IMR-90 (cell line): ENCODE results near the gene SBNO1. TPM values are rescaled to one million over a fixed set of nuclear protein-coding genes. Genes with fewer than 3 reads are reported as not detected.

Source experiments
- ATAC-seq: fragments of 200-7000 bp; cut with Tn5 transposase; 2 replicates; pipeline ENCODE4 v1.9.1; 2020; ENCODE audit warnings: low read depth, mild to moderate bottlenecking, moderate library complexity
- BruUV-seq: library from RNA; stranded (reverse); fragments of 400-500 nt; replicated peaks from 2 replicates; lab custom pipeline; 2021; lab: Mats Ljungman, UMichigan
- CTCF ChIA-PET: fragments of 300-600 bp; formaldehyde crosslinking; extraction: SDS; loops from one replicate; lab custom pipeline; 2021; ENCODE audit warnings: antibody characterized with exemption; lab: Yijun Ruan, JAX
- POLR2A ChIA-PET: fragments of 300-600 bp; sonication (Branson Sonifier 250); formaldehyde crosslinking; loops from one replicate; lab custom pipeline; 2022; ENCODE audit warnings: antibody characterized with exemption; ENCODE audit not compliant: unreplicated experiment; lab: Charles Lee
- DNase-seq: peaks from one replicate; pipeline ENCODE4 v3.0.0; 2013
- H2AFZ ChIP-seq: replicated peaks from 2 replicates; pipeline ENCODE3; 2013; ENCODE audit warnings: low read length, mild to moderate bottlenecking; ENCODE audit not compliant: poor library complexity
- H2AK5ac ChIP-seq: 2 replicates; pipeline ENCODE4 v1.6.1; 2013; ENCODE audit warnings: low read depth, low read length, inconsistent platforms
- H2AK9ac ChIP-seq: replicated peaks from 2 replicates; pipeline ENCODE3; 2013; ENCODE audit warnings: mild to moderate bottlenecking, low read depth, low read length, moderate library complexity; ENCODE audit not compliant: poor library complexity
- H2BK120ac ChIP-seq: 2 replicates; pipeline ENCODE4 v1.6.1; 2013; ENCODE audit warnings: low read depth, low read length, inconsistent platforms
- H2BK15ac ChIP-seq: 3 replicates; pipeline ENCODE4 v1.6.1; 2013; ENCODE audit warnings: low read depth, low read length, inconsistent platforms
- H2BK20ac ChIP-seq: 2 replicates; pipeline ENCODE4 v1.6.1; 2013; ENCODE audit warnings: low read depth, mild to moderate bottlenecking, inconsistent platforms, low read length, moderate library complexity
- H2BK5ac ChIP-seq: 2 replicates; pipeline ENCODE4 v1.6.1; 2013; ENCODE audit warnings: mild to moderate bottlenecking, low read depth, low read length, inconsistent platforms; ENCODE audit not compliant: poor library complexity, severe bottlenecking
- H3K14ac ChIP-seq: replicated peaks from 2 replicates; pipeline ENCODE4 v1.6.1; 2013; ENCODE audit warnings: low read depth, low read length, inconsistent platforms
- H3K18ac ChIP-seq: 2 replicates; pipeline ENCODE4 v1.6.1; 2013; ENCODE audit warnings: low read depth, low read length, control low read depth
- H3K23ac ChIP-seq: 2 replicates; pipeline ENCODE4 v1.6.1; 2013; ENCODE audit warnings: low read depth, low read length, inconsistent platforms
- H3K27ac ChIP-seq: 2 replicates; pipeline ENCODE4 v1.5.1; 2013; ENCODE audit warnings: mild to moderate bottlenecking, control low read depth, low read length; ENCODE audit not compliant: insufficient read depth
- H3K27me3 ChIP-seq: 2 replicates; pipeline ENCODE4 v1.6.1; 2013; ENCODE audit warnings: low read length; ENCODE audit not compliant: control insufficient read depth, insufficient read depth
- H3K36me3 ChIP-seq: 2 replicates; pipeline ENCODE4 v1.6.1; 2013; ENCODE audit warnings: low read length, mixed read lengths; ENCODE audit not compliant: control insufficient read depth, insufficient read depth
- H3K4ac ChIP-seq: 2 replicates; pipeline ENCODE4 v1.6.1; 2013; ENCODE audit warnings: low read depth, low read length, inconsistent platforms
- H3K4me1 ChIP-seq: 2 replicates; pipeline ENCODE4 v1.6.1; 2013; ENCODE audit warnings: low read length, mixed read lengths; ENCODE audit not compliant: control insufficient read depth, insufficient read depth
- H3K4me2 ChIP-seq: 2 replicates; pipeline ENCODE4 v1.6.1; 2013; ENCODE audit warnings: low read depth, mild to moderate bottlenecking, control low read depth, low read length, moderate library complexity
- H3K4me3 ChIP-seq: 2 replicates; pipeline ENCODE4 v1.5.1; 2013; ENCODE audit warnings: low read depth, mild to moderate bottlenecking, control low read depth, low read length, moderate library complexity; ENCODE audit not compliant: insufficient read depth
- H3K56ac ChIP-seq: 2 replicates; pipeline ENCODE4 v1.6.1; 2013; ENCODE audit warnings: low read length, inconsistent platforms; ENCODE audit not compliant: insufficient read depth; ENCODE audit errors: extremely low read depth
- H3K79me1 ChIP-seq, 2 experiments: 2 replicates each; pipeline ENCODE4 v1.6.1; 2013; ENCODE audit warnings: low read length in 2 of 2, inconsistent platforms in 1 of 2, low read depth in 1 of 2
- H3K9ac ChIP-seq: 2 replicates; pipeline ENCODE4 v1.6.1; 2013; ENCODE audit warnings: low read depth, low read length, control low read depth
- H3K9me1 ChIP-seq: 2 replicates; pipeline ENCODE4 v1.6.1; 2013; ENCODE audit warnings: low read length, inconsistent platforms; ENCODE audit not compliant: insufficient read depth
- H3K9me3 ChIP-seq: 2 replicates; pipeline ENCODE4 v1.6.1; 2013; ENCODE audit warnings: low read length; ENCODE audit not compliant: control insufficient read depth, insufficient read depth
- H4K20me1 ChIP-seq: 2 replicates; pipeline ENCODE4 v1.6.1; 2013; ENCODE audit warnings: low read length, inconsistent platforms; ENCODE audit not compliant: insufficient read depth
- H4K5ac ChIP-seq: 2 replicates; pipeline ENCODE4 v1.6.1; 2013; ENCODE audit warnings: mild to moderate bottlenecking, low read depth, low read length, control low read depth
- H4K8ac ChIP-seq, 2 experiments: 2 replicates each; pipeline ENCODE4 v1.6.1; 2013; ENCODE audit warnings: low read depth in 2 of 2, low read length in 2 of 2, control low read depth in 1 of 2, inconsistent platforms in 1 of 2
- H4K91ac ChIP-seq: 2 replicates; pipeline ENCODE4 v1.6.1; 2013; ENCODE audit warnings: low read depth, low read length, inconsistent platforms; ENCODE audit not compliant: insufficient read depth
- BHLHE40 ChIP-seq: fragments of 150-350 bp; IDR thresholded peaks from 2 replicates; pipeline ENCODE4 v1.6.1; 2016; ENCODE audit warnings: mild to moderate bottlenecking, low read depth, low read length
- CEBPB ChIP-seq: IDR thresholded peaks from 2 replicates; pipeline ENCODE4 v1.6.1; 2012; ENCODE audit warnings: low read depth, low read length, improper control_type of control experiment
- CHD1 ChIP-seq: IDR thresholded peaks from 2 replicates; pipeline ENCODE4 v1.6.1; 2012; ENCODE audit warnings: low read depth, low read length, improper control_type of control experiment
- CTCF ChIP-seq: conservative IDR thresholded peaks from 2 replicates; pipeline ENCODE4 v1.5.1; 2012; ENCODE audit warnings: mild to moderate bottlenecking, low read depth, low read length, improper control_type of control experiment
- ELK1 ChIP-seq: fragments of 150-350 bp; IDR thresholded peaks from 2 replicates; pipeline ENCODE4 v1.6.1; 2016; ENCODE audit warnings: low read depth, mild to moderate bottlenecking, low read length, moderate library complexity, borderline replicate concordance
- FOS ChIP-seq: fragments of 150-350 bp; IDR thresholded peaks from 2 replicates; pipeline ENCODE4 v1.6.1; 2016; ENCODE audit warnings: low read depth, low read length
- MAFK ChIP-seq: IDR thresholded peaks from 2 replicates; pipeline ENCODE4 v1.6.1; 2012; ENCODE audit warnings: low read depth, low read length, improper control_type of control experiment
- MAZ ChIP-seq: IDR thresholded peaks from 2 replicates; pipeline ENCODE4 v1.6.1; 2012; ENCODE audit warnings: low read depth, mild to moderate bottlenecking, low read length, improper control_type of control experiment, moderate library complexity, borderline replicate concordance
- MXI1 ChIP-seq: IDR thresholded peaks from 2 replicates; pipeline ENCODE4 v1.6.1; 2012; ENCODE audit warnings: low read depth, mild to moderate bottlenecking, low read length, moderate library complexity, borderline replicate concordance
- NFE2L2 ChIP-seq: fragments of 150-350 bp; IDR thresholded peaks from 2 replicates; pipeline ENCODE4 v1.6.1; 2016; ENCODE audit warnings: low read depth, mild to moderate bottlenecking, low read length
- POLR2A ChIP-seq: IDR thresholded peaks from 2 replicates; pipeline ENCODE4 v1.6.1; 2012; ENCODE audit warnings: mild to moderate bottlenecking, low read depth, low read length
- RAD21 ChIP-seq: IDR thresholded peaks from 2 replicates; pipeline ENCODE4 v1.6.1; 2012; ENCODE audit warnings: low read length, improper control_type of control experiment
- RFX5 ChIP-seq: IDR thresholded peaks from 2 replicates; pipeline ENCODE4 v1.8.0; 2012; ENCODE audit warnings: low read depth, mild to moderate bottlenecking, low read length, moderate library complexity
- SMC3 ChIP-seq: fragments of 150-350 bp; IDR thresholded peaks from 2 replicates; pipeline ENCODE4 v1.6.1; 2016; ENCODE audit warnings: low read depth, mild to moderate bottlenecking, antibody characterized with exemption, low read length, moderate library complexity
- WGBS, 2 experiments: methylation state at CpG; one replicate each; pipeline versions ENCODE4 v1.1.5 to v1.1.7; 2013; ENCODE audit warnings: missing lambda C conversion rate in 2 of 2; ENCODE audit not compliant: insufficient read length in 1 of 2; ENCODE audit errors: extremely low coverage in 2 of 2; 5-methylcytosine and 5-hydroxymethylcytosine counted together
- dilution Hi-C: fragments of 300-500 bp; cut with HindIII; formaldehyde crosslinking; loops from one replicate; pipeline ENCODE4 v1.14.3; 2018; ENCODE audit warnings: low sequenced_read_pairs; ENCODE audit not compliant: unreplicated experiment
- in situ Hi-C: fragments of 300-500 bp; cut with MboI; formaldehyde crosslinking; loops from 3 replicates; pipeline ENCODE4 v1.14.3; 2019; ENCODE audit warnings: low sequenced_read_pairs, inconsistent platforms, mixed read lengths
- intact Hi-C: fragments of 100-400 bp; cut with micrococcal nuclease; formaldehyde crosslinking; loops from 2 replicates; pipeline ENCODE4 v1.10.0; 2022
- polyA plus RNA-seq, 3 experiments: library from polyadenylated mRNA; depleted of rRNA; stranded (reverse); fragments of >200 nt; gene quantifications; 2 replicates each; pipeline ENCODE4 v1.2.3, GENCODE V29; 2012; ENCODE audit warnings: low replicate concordance in 1 of 3
- total RNA-seq: library from RNA; depleted of rRNA; stranded (reverse); fragments of >200 nt; gene quantifications from 2 replicates; pipeline ENCODE4 v1.2.3, GENCODE V29; 2012
- TF ChIP-seq, protein P1 (sequence below): fragments of 150-350 bp; IDR thresholded peaks from 2 replicates; pipeline ENCODE4 v1.6.1; 2017; ENCODE audit warnings: mild to moderate bottlenecking, antibody characterized with exemption, low read length, low read depth

Gene SBNO1
- total and polyA plus RNA-seq, 2 of the 4 experiments (the other 2 are of a cell fraction), result 5.3 to 24.9 TPM

DNA sequence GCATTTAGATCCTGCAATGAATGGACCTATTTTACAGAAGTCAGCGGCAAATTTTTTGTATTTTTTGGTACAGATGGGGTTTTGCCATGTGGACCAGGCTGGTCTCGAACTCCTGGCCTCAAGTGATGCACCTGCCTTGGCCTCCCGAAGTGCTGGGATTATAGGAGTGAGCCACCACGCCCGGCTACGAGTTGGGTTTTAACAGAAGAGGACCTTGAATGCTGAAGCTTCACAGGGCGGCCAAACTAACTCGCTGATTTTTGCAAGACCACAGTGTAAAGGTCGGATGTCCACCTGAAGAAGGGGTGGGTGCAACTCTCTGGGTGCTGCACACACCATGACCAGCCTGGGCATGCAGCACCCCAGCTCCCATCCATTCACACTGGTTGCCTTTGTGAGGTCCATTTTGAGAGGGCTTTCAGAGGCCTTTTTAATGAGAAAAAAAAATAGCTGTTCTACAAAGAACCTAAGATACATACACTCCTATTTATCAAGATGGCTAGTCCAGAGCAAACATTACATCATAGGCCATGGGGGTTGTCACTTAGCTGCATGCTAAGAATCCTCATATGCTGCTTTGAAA, 71.4 kb downstream of the SBNO1 start:
- no TSS peak for BruUV-seq
- Histone ChIP-seq H4K5ac (no peak overlapping the region), H2BK120ac (no peak overlapping the region), H2AK9ac (no peak overlapping the region), H3K4me3 (no peak overlapping the region), H2BK5ac (no peak overlapping the region), H3K4me2 (no peak overlapping the region), H3K27me3 (no peaks in the 10 kb centered on the region), H4K8ac (no peak overlapping the region), H2AFZ (no peak overlapping the region), H4K20me1 (no peaks in the 10 kb centered on the region), H3K14ac (no peak overlapping the region), H3K9me1 (no peaks in the 10 kb centered on the region), H3K36me3 (peaks cover 41% of the 10 kb centered on the region), H2BK20ac (no peak overlapping the region), H3K27ac (no peak overlapping the region), H4K91ac (no peak overlapping the region), H3K18ac (no peak overlapping the region), H3K23ac (no peak overlapping the region), H3K4me1 (no peaks in the 10 kb centered on the region), H3K9ac (no peak overlapping the region), H2BK15ac (no peak overlapping the region), H3K4ac (no peak overlapping the region), H3K9me3 (no peaks in the 10 kb centered on the region), H3K79me1 (0 out of 4 replicates have a peak, but pooled peaks cover 0 to 11% of the 10 kb centered on the region in 2 experiments), H2AK5ac (no peak overlapping the region), H3K56ac (no peak overlapping the region)
- 93% methylated on average over 5 of the region's 9 CpGs; no CpG with 5 or more reads in 1 of the 2 experiments for WGBS, 2 experiments
- in situ Hi-C loops (no loop called here), intact Hi-C loops (loop anchor here (5.0 kb wide), 1 partner anchor 34 kb away; no protein-coding TSS in a partner anchor), dilution Hi-C loops (no loop called here)
- DNase-seq, result no peak
- POLR2A ChIA-PET, result interaction anchor here (0.5 kb wide), 1 partner anchor 11 kb away, joined by 5 read pairs; no protein-coding TSS in a partner anchor
- no peak for ATAC-seq
- CTCF ChIA-PET, result no interaction called here
- TF ChIP-seq CHD1 (no peak), ELK1 (no peak), SMC3 (no peak), RFX5 (no peak), BHLHE40 (no peak), FOS (no peak), MXI1 (no peak), MAZ (no peak), RAD21 (no peak), CEBPB (no peak), NFE2L2 (no peak), MAFK (no peak), CTCF (no peak), POLR2A (no peak)
- TF ChIP-seq, protein P1, sequence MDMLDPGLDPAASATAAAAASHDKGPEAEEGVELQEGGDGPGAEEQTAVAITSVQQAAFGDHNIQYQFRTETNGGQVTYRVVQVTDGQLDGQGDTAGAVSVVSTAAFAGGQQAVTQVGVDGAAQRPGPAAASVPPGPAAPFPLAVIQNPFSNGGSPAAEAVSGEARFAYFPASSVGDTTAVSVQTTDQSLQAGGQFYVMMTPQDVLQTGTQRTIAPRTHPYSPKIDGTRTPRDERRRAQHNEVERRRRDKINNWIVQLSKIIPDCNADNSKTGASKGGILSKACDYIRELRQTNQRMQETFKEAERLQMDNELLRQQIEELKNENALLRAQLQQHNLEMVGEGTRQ, result no peak
